ENCODE results near the gene USP25. TPM values are rescaled to one million over a fixed set of nuclear protein-coding genes. Genes with fewer than 3 reads are reported as not detected.
A peak's percentile ranks its signal among the peaks of the same experiment; 100 is the strongest.

USP25 gene
- total and polyA plus RNA-seq, 2 experiments from 2014 or later: 23.5 to 39.0 TPM

- H3K9me3 ChIP-seq (ENCODE audit: low read depth): no peaks in the 10 kb centered on the region
- H3K27me3 ChIP-seq: no peaks in the 10 kb centered on the region
- no peak overlapping the region for H3K4me3 ChIP-seq
- no peak overlapping the region for H3K27ac ChIP-seq
- H3K36me3 ChIP-seq: no peaks in the 10 kb centered on the region
- no peaks in the 10 kb centered on the region for H3K4me1 ChIP-seq (ENCODE audit: low read depth)
- no peak for DNase-seq (ENCODE audit: low read depth in 1 of 2, low spot score in 1 of 2)
- TF ChIP-seq CTCF (IDR thresholded peaks at IDR 0.05; ENCODE audit: low read depth, low read length): no peak
These were observed 7.0 kb upstream of the USP25 start for GRCh38 chr21:15722591-15723324.

GRCh38 chr21:15725949-15726348 lies 3.8 kb upstream of the USP25 start:
- TF ChIP-seq CTCF (IDR thresholded peaks at IDR 0.05; ENCODE audit: low read depth, low read length): no peak
- DNase-seq (ENCODE audit: low read depth in 1 of 2, low spot score in 1 of 2): no peak
- Histone ChIP-seq H3K4me3 (no peak overlapping the region), H3K36me3 (no peaks in the 10 kb centered on the region), H3K27me3 (no peaks in the 10 kb centered on the region), H3K27ac (no peak overlapping the region), H3K9me3 (ENCODE audit: low read depth) (no peaks in the 10 kb centered on the region), H3K4me1 (ENCODE audit: low read depth) (no peaks in the 10 kb centered on the region)

GRCh38 chr21:15728046-15728445 lies 1.7 kb upstream of the USP25 start:
- no peaks in the 10 kb centered on the region for H3K27me3 ChIP-seq
- no peaks in the 10 kb centered on the region for H3K36me3 ChIP-seq
- H3K4me3 ChIP-seq: no peak overlapping the region
- H3K27ac ChIP-seq: no peak overlapping the region
- DNase-seq (ENCODE audit: low read depth in 1 of 2, low spot score in 1 of 2): no peak
- peaks cover 5% of the 10 kb centered on the region for H3K4me1 ChIP-seq (ENCODE audit: low read depth)
- no peak for TF ChIP-seq CTCF (IDR thresholded peaks at IDR 0.05; ENCODE audit: low read depth, low read length)
- no peaks in the 10 kb centered on the region for H3K9me3 ChIP-seq (ENCODE audit: low read depth)

GRCh38 chr21:15729346-15729673 lies 472 bp upstream of the USP25 start:
- Histone ChIP-seq H3K27ac (peak overlapping the region; percentile 97), H3K9me3 (ENCODE audit: low read depth) (no peaks in the 10 kb centered on the region), H3K4me1 (ENCODE audit: low read depth) (peaks cover 5% of the 10 kb centered on the region), H3K4me3 (peak overlapping the region; percentile 97), H3K36me3 (no peaks in the 10 kb centered on the region), H3K27me3 (no peaks in the 10 kb centered on the region)
- no peak for DNase-seq (ENCODE audit: low read depth in 1 of 2, low spot score in 1 of 2)
- no peak for TF ChIP-seq CTCF (IDR thresholded peaks at IDR 0.05; ENCODE audit: low read depth, low read length)

GRCh38 chr21:15730484-15731242 lies 881 bp downstream of the USP25 start:
- Histone ChIP-seq H3K27me3 (no peaks in the 10 kb centered on the region), H3K27ac (peak overlapping the region; percentile 97), H3K36me3 (no peaks in the 10 kb centered on the region), H3K9me3 (ENCODE audit: low read depth) (no peaks in the 10 kb centered on the region), H3K4me3 (peak overlapping the region; percentile 97), H3K4me1 (ENCODE audit: low read depth) (peaks cover 5% of the 10 kb centered on the region)
- TF ChIP-seq CTCF (IDR thresholded peaks at IDR 0.05; ENCODE audit: low read depth, low read length): no peak
- no peak for DNase-seq (ENCODE audit: low read depth in 1 of 2, low spot score in 1 of 2)
